ENCODE data around the gene TTLL7. TPM values are rescaled to one million over a fixed set of nuclear protein-coding genes. Genes with fewer than 3 reads are reported as not detected.

TTLL7 gene
- total RNA-seq, 4 donors from 2014 or later, result 8.4 to 21.6 (median 12.0) TPM

- Histone ChIP-seq H3K36me3 (peaks cover 0 to 4% (median 0%) of the 10 kb centered on the region in 3 donors), H3K27me3 (no peaks in the 10 kb centered on the region), H3K9me3 (no peaks in the 10 kb centered on the region), H3K4me1 (peaks cover 0 to 3% (median 0%) of the 10 kb centered on the region in 4 donors), H3K27ac (no peak overlapping the region), H3K4me3 (no peak overlapping the region)
- TF ChIP-seq POLR2A (IDR thresholded peaks at IDR 0.05), result no peak
- TF ChIP-seq CTCF (IDR thresholded peaks at IDR 0.05), result no peak
- TF ChIP-seq EP300 (IDR thresholded peaks at IDR 0.05), result no peak
- no peak for DNase-seq (ENCODE audit: low spot score in 2 of 2)
Measured at GRCh38 chr1:83909687-83910086, 89.2 kb downstream of the TTLL7 start.

GRCh38 chr1:83905315-83905907 is 93.5 kb downstream of the TTLL7 start:
- H3K9me3 ChIP-seq, result no peaks in the 10 kb centered on the region
- 44 to 48% methylated on average over 3 of the region's 3 CpGs for WGBS, 2 donors
- no peak overlapping the region for H3K27ac ChIP-seq
- no peak for DNase-seq (ENCODE audit: low spot score in 2 of 2)
- H3K4me1 ChIP-seq, result peaks cover 0 to 3% (median 0%) of the 10 kb centered on the region in 4 donors
- TF ChIP-seq CTCF (IDR thresholded peaks at IDR 0.05) (peak in 4 of 5 experiments; percentile 12 to 68 (median 59)), POLR2A (IDR thresholded peaks at IDR 0.05) (no peak)
- H3K27me3 ChIP-seq, result no peaks in the 10 kb centered on the region
- no peaks in the 10 kb centered on the region for H3K36me3 ChIP-seq
- no peak overlapping the region for H3K4me3 ChIP-seq

- WGBS, 2 donors, result 81 to 93% methylated on average over 4 of the region's 4 CpGs
- Histone ChIP-seq H3K9me3 (no peaks in the 10 kb centered on the region), H3K36me3 (no peaks in the 10 kb centered on the region), H3K27me3 (no peaks in the 10 kb centered on the region), H3K4me3 (no peak overlapping the region), H3K27ac (no peak overlapping the region), H3K4me1 (peaks cover 0 to 3% (median 0%) of the 10 kb centered on the region in 4 donors)
- TF ChIP-seq POLR2A (IDR thresholded peaks at IDR 0.05) (no peak), CTCF (IDR thresholded peaks at IDR 0.05) (no peak), EP300 (IDR thresholded peaks at IDR 0.05) (no peak)
- no peak for DNase-seq (ENCODE audit: low spot score in 2 of 2)
Measured at GRCh38 chr1:83901547-83902155, 97.3 kb downstream of the TTLL7 start.

- peaks cover 0 to 3% (median 0%) of the 10 kb centered on the region in 4 donors for H3K4me1 ChIP-seq
- H3K36me3 ChIP-seq, result no peaks in the 10 kb centered on the region
- H3K27me3 ChIP-seq, result no peaks in the 10 kb centered on the region
- 70 to 72% methylated on average over 3 of the region's 3 CpGs for WGBS, 2 donors
- no peak overlapping the region for H3K27ac ChIP-seq
- DNase-seq (ENCODE audit: low spot score in 2 of 2), result no peak
- no peak for TF ChIP-seq POLR2A (IDR thresholded peaks at IDR 0.05)
- TF ChIP-seq EP300 (IDR thresholded peaks at IDR 0.05), result no peak
- TF ChIP-seq CTCF (IDR thresholded peaks at IDR 0.05), result no peak
- no peaks in the 10 kb centered on the region for H3K9me3 ChIP-seq
- H3K4me3 ChIP-seq, result no peak overlapping the region
Measured at GRCh38 chr1:83900524-83900923, 98.4 kb downstream of the TTLL7 start.

GRCh38 chr1:83897516-83897915 is 101.4 kb downstream of the TTLL7 start:
- Histone ChIP-seq H3K9me3 (no peaks in the 10 kb centered on the region), H3K4me3 (no peak overlapping the region), H3K27ac (no peak overlapping the region), H3K36me3 (no peaks in the 10 kb centered on the region), H3K4me1 (no peaks in the 10 kb centered on the region), H3K27me3 (no peaks in the 10 kb centered on the region)
- no peak for DNase-seq (ENCODE audit: low spot score in 2 of 2)
- 79 to 88% methylated on average over 2 of the region's 2 CpGs for WGBS, 2 donors
- TF ChIP-seq EP300 (IDR thresholded peaks at IDR 0.05), result no peak
- TF ChIP-seq CTCF (IDR thresholded peaks at IDR 0.05), result no peak
- no peak for TF ChIP-seq POLR2A (IDR thresholded peaks at IDR 0.05)

Measured in tibial nerve (tissue), 4 donors.